GM18498 (cell line): Measurements from ENCODE around the gene SNED1.
"Not testable (repeated sequence)": the region's sequence is repeated elsewhere in the genome, so short reads cannot be mapped to it uniquely, and the experiment has no call there.

Experiments
- ATAC-seq: cut with Tn5 transposase; IDR thresholded peaks from one replicate; pipeline ENCODE4 v1.9.1; 2021; ENCODE audit warnings: mild to moderate bottlenecking, moderate library complexity; ENCODE audit not compliant: unreplicated experiment

SNED1 gene

GRCh38 chr2:241081643-241082340 is 83.4 kb downstream of the SNED1 start:
- no peak for ATAC-seq

DNA sequence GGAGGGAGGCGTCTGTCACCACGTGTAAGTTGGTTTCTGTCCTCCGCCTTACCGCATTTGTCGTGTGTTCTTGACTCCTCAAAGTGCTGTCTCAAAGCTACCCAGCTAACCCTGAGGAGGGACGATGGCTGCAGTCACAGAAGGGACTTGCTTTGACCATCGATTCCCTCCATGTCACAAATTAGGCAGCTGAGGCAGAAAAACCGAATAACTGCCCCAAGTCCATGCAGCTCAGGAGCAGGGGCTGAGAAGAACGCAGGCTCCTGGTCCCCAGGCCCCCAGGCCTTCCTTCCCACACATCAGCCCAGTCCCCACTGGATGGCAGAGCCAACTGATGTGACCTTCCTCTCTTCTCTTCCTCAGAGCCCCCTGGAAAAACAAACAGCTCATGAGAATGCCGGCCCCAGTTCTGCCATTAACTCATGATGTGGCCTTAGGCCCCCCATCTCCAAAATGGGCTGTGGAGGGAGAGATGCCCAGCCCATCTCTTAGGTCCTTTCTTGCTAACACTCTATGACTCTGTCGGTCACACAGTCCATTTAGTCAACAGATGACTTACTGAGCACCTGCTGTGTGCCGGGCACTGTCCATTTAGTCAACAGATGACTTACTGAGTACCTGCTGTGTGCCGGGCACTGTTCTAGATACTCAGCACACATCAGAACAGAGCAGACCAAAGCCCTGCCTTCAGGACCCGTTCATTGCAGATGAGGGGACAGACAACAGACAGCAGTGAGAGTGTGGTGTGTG is 84.1 kb downstream of the SNED1 start:
- ATAC-seq, result no peak

- no peak for ATAC-seq
These were observed 84.6 kb downstream of the SNED1 start for GRCh38 chr2:241083091-241083415.

- ATAC-seq, result no peak
These were observed 86.5 kb downstream of the SNED1 start for GRCh38 chr2:241084856-241085444.

DNA sequence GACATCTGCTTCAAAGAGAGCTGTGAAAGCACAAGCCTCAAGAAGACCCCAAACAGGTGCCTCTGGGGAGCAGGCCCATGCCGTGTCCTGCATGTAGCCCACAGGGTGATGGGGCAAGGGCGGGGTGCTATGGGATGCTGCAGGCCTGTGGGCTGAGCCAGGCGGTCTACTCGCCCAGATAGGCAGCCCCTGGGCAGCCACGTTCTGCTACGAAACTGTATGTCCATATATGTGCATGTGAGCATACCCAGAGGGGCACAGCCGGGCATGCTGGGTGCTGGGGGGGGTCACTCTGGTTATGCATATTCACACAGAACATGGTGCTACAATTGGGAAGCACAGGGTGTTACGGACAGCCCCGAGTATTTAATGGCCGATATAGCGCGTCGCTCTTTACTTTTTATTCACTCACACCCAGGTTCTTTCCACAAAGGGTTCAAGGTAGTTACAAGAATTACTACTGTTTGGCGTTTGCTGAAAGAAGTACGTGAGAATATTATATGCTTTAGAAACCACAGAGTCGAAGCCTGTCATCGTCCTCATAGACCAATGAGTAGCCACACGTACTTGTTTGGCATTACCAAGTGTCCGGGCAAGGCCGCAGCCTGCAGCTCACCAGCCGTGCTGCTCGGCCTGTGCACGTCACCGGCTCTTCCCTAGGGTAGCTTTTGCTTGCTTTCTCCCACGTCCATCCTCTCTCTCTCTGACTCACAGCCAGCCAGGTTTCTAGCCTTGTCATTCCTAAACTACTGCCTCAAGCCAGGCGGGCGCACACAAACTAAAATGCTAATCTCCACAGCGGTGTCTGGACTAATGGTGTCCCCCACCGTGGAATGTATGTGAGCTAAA is 89.2 kb downstream of the SNED1 start:
- no peak for ATAC-seq

- ATAC-seq, result no peak
These were observed 90.0 kb downstream of the SNED1 start for GRCh38 chr2:241088376-241088775.

- no peak for ATAC-seq
These were observed 90.6 kb downstream of the SNED1 start for GRCh38 chr2:241088791-241089732.

GRCh38 chr2:241091201-241091600 is 92.8 kb downstream of the SNED1 start:
- no peak for ATAC-seq

DNA sequence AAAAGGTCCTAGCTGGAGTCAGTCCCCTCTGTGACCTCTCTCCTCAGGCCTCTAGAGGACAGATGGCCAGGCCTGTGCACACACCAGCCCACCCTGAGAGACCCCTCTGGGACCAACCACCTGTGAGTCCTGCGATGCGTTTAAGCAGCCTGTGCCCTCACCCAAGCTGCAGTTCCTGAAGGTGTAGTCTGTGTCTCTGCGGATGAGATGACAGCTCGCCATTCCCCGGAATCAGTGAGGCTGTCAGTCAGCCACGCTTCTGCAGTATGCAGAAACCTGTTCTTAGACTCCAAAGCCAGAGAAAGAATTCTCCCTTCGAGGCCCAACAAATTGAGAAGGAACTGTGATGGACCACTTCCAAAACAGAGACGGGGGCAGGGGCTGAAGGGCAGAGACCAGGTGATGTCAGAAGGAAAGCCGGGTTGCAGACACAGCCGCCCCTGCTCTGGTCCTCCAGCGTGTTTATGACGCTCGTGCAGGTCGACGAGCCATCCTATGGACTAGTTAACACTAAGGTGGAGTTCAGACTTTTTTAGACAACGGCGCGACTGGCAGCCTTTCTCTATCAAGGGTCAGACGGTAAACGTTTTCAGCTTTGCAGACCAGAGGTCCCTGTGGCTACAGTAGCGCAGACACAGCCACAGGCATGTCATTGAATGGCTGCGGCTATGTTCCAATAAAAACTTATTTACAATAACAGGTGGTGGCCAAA is 93.5 kb downstream of the SNED1 start:
- ATAC-seq, result no peak

- no peak for ATAC-seq
These were observed 94.3 kb downstream of the SNED1 start for GRCh38 chr2:241092677-241093076.

GRCh38 chr2:241093133-241093781 is 94.8 kb downstream of the SNED1 start:
- ATAC-seq, result not testable (repeated sequence)

GRCh38 chr2:241094172-241094571 is 95.8 kb downstream of the SNED1 start:
- ATAC-seq, result no peak

DNA sequence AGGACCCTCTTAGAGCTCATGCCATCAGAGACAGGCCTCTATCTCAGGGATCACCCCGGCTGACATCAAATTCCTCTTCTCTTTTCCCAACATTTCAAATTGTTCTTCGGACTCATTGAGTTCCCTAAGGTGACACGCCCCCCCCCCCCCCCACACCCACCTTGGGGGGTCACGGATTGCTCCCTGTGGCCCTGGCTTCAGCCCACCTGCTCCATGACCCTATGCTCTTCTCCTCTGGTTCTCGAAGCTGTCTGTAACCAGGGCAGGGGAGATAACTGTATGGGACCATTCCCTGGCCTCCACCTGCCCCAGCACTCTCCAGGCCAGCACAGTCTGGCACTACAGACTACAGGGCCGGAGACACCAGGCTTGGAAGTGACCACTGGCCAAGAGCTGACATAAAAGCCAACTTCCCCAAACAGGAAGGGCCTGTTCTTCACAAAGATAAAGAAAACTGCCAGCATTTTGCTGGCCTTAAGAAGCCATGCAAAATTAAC is 96.6 kb downstream of the SNED1 start:
- ATAC-seq, result no peak

DNA sequence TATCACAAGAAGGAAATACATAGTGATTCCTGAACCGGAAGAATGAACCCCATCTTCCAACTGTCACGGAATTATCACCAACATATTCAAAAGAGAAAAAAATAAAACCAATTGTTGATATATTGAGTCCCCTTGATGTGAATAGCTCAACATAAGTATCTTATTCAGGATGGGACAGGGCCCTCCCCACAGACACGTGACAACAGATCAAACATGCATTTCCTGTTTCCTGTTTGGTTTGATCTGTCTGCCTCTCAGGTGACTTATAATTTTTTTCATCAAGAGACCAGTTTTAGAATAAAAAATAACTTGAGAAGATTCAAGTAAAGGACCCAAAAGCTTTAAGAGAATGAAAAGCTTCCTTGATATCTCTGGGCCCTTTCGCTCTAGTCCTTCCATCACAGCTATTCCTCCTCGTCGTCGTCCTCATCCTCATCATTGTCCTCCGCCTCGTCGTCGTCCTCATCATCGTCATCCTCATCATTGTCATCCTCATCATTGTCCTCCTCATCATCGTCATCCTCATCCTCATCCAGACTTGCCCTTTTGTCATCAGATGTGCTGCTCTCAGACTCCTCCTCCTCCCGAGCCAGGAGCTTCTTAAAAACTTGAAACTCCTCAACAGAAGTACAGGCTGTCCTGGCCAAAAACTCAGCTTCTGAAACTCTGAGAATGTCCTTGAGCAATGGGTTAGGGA is 97.3 kb downstream of the SNED1 start:
- ATAC-seq, result no peak

GRCh38 chr2:241096979-241097378 is 98.6 kb downstream of the SNED1 start:
- ATAC-seq, result peak; percentile 46

GRCh38 chr2:241099246-241099645 is 100.8 kb downstream of the SNED1 start:
- no peak for ATAC-seq

- peak; percentile 91 for ATAC-seq
These were observed 103.9 kb downstream of the SNED1 start, which contains the start of gene MTERF4 for GRCh38 chr2:241102239-241102803. TSS of gene MTERF4 (minus strand) at chr2:241102287. CDS start at chr2:241102273, 14 bp downstream.

- no peak for ATAC-seq
These were observed 104.8 kb downstream of the SNED1 start for GRCh38 chr2:241103176-241103595.
